HG02623 (cell line): Measurements from ENCODE around the gene XG.
"Not testable (repeated sequence)": the region's sequence is repeated elsewhere in the genome, so short reads cannot be mapped to it uniquely, and the experiment has no call there.

ENCODE experiments used
- ATAC-seq: cut with Tn5 transposase; IDR thresholded peaks from one replicate; pipeline ENCODE4 v1.9.1; 2021; ENCODE audit warnings: moderate library complexity; ENCODE audit not compliant: unreplicated experiment

Gene XG

DNA sequence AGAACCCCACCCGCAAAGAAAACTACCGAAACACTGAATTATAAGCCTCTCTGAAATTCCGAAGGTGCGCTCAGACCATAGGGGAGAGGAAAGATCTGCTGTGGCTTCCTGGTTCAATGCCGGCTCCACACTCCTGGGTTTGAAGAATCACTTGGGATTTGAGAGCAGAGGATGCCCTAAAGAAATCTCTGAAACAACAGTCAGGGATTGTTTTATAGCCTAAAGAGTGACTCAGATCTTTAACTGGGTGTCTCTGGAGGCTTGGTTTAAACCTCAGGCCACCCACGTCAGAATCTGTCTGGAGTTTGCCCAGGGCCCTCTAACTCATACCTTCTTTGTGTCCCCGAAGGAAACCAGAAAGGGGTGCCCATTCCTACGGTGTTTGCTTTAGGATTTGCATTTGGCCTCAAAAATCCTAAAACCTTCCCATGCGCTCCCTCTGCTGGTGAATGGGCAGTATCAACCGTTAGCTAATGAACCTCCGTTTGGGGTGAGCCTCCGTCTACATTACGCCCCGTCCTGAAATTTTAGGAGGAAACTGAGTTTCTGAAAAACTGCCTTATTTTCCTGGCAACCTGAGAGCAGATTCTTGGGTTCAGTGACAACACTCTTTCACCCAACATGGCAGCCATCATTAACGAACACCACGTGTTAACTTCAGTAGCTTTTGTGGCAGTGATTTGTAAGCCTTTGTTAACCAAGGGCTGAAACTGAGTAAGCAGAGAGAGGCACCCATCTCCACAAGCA is 60.5 kb downstream of the XG start:
- ATAC-seq = not testable (repeated sequence)

DNA sequence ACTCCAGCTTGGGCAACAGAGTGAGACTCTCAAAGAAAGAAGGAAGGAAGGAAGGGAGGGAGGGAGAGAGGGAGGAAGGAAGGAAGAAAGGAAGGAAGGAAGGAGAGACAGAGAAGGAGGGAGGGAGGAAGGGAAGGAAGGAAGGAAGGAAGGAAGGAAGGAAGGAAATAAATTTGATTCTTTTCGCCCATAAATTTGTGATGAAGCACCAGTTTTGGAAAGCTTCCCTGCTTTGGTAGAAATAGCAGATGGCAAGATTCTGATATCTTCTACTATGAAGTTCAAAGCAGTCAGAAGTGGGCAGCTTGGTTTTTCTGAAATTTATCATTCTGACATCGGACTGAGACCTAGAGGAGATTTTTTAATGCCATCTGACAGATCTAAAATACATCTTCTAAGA is 65.2 kb downstream of the XG start:
- ATAC-seq = no peak

DNA sequence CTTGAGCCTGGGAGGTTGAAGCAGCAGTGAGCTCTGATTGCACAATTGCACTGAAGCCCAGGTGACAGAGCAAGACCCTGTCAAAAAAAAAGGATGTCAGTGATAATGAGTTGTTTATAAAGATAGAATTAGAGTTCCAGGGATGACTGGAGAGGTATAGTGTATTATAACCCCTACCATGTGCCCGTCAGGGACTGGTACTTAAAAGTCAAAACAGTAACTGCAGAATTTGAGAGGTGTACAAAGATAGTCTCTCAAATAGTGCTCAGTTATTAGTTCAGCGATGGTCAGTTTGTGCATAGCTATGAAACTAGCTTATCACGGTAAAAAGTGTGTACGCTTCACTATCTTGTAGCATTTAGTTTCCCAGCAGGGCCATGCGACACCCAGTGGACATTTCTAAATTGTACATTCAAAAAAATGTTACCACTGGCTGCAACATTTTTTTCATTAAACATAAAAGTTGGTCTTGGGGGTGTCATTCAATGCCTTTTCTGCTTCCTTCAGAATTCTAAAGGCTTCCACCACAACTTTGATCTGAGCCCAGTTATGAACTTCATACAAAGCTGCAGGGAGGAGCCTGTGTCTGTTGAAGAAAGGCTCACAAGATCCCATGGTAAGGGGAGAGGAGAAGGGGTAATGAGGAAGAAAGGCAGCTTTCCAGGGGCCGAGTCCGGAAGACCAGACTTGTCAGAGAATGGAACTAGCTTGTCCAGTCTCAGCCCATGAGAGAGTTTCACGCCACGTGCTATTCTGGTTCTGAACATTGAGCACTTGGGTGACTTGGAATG is 67.7 kb downstream of the XG start:
- ATAC-seq = no peak

GRCh38 chrX:2820136-2820771 is 68.4 kb downstream of the XG start:
- ATAC-seq = no peak

- ATAC-seq = no peak
Observed at GRCh38 chrX:2823795-2824386, 72.1 kb downstream of the XG start.

DNA sequence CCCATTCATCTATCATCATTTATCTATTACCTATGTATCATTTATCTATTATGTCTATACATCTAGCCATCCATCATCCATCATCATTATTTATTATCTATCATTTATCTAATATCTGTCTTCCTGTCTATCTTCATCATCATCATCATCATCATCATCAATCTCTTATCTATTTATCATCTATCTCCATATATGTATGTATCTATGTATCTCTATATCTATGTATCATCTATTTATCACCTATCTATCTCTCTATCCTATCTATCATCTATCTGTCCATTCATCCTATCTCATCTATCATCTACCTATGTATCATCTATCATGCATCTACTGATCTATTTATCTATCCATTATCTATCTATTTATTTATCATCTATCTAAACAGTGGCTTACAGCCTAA is 73.0 kb downstream of the XG start:
- no peak for ATAC-seq

DNA sequence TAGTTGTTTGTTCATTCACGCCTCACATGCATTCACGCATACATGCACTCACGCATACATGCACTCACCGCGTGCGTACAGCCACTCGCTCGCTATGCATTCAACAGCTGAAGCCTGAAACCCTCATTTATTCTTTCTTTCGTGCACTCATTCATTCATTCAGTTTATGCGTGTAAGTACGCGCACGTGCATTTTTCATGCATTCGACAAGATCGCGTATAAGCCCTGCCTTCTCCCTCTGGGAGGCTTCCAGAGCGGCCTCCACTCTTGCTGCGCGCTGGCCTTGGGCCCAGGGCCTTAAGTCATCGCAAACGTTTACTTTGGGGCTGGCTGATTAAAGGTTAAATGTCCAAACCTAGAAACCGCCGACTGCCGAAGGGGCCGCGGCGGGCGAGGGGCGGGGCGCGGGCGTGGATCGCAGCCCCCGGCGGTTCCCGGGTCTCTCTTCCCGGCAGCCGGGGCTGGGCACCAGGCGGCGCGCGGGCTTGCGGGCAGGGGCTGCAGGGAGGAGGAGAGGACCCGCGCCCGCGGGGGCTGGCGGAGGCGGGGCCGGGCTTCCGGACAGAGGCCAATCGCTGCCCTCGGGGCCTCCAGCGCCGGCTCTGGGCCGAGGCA is 76.6 kb downstream of the XG start, which contains the start of gene GYG2:
Gene GYG2 (plus strand): TSS at position 587 of the 615 bp plus-strand sequence. CDS start 1,259 bp downstream, outside the sequence.
- no peak for ATAC-seq

GRCh38 chrX:2828959-2829411 is 77.1 kb downstream of the XG start:
- ATAC-seq = no peak

DNA sequence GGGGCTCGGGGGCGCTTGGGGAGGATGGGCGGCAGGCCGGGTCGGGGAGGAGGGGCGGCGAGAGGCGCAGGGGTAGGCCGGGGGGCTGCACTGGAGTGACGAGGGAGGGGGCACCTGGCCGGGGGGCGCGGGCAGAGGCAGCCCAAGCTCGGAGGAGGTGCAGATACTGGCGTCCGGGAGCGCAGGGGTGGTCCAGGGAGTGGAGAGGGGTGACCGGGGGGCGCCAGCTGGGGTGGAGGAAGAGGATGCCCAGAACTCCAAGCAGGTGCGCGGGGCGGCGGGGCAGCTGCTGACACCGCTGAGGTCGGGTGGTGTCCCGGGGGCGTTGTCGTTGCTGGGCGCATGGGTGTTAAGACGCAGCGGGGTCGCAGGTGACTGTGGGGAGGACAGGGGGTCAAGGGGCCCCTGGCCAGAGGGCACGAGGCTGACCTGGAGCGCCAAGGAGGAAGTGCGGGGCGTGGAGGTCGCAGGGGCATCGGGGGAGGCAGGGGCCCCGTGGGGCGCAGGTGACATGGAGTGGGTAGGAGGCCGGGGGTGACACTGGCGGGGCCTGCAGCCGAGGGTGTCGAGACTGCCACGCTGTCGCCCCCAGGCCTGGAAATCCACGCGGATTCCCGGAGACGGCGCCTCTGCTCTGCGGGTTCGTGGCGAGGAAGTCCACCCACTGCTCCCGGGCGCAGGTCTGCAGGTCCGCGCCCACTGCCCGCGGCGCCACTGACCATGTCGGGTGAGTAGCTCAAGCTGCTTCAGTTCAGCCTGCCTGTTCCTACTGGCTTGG is 77.8 kb downstream of the XG start:
- no peak for ATAC-seq

DNA sequence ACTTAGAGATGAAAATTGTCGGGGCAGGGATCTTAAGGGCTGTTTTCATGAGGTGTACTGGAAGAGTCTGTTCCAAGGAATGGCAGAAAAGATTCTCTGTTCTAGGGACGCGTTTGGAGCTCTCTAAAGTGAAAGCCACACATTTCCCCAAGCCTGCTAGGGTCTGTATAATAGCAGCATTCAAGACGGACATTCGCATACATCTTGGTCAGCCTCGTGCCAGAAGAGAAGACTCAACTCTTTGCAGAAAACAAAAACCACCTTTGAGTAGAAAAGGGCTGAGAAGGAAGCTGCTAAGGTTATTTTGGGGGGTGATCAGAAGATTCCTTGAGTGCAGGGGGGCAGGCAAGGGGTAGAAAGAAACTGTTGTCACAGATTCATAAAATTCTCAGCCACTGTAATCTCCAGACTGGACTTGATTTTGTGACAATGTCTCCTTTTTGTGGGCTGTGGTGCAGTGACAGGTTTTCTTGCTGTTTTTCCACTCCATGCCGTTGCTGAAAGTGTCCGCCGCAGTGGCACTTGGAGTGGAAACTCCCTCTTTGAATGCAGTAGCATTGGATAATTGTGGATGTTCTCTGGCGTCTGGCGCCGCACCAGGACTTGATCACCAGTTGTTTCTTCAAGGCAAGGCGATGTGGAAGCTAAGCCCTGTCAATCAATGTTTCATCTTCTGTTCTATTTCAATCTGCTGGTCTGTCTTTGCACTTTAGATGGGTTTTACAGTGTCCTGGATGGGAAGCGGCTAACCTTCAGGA is 79.8 kb downstream of the XG start:
- no peak for ATAC-seq

DNA sequence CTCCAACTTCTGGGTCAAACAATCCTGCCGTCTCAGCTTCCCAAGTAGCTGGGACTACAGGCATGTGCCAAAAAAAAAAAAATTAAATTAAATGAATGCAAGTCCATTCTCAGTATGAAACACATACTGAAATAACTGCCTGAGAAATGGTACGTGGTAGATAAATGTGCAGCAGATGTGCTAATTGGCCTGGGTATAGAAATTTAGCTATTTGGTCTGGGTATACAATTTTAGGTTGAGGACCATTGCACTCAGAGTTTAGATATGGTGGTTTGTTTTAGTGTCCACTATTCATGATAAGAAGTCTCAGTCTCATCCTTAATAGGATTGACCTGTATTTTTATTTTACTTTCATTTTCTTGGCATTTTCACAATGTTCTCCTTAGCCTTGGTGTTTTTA is 86.1 kb downstream of the XG start:
- no peak for ATAC-seq

DNA sequence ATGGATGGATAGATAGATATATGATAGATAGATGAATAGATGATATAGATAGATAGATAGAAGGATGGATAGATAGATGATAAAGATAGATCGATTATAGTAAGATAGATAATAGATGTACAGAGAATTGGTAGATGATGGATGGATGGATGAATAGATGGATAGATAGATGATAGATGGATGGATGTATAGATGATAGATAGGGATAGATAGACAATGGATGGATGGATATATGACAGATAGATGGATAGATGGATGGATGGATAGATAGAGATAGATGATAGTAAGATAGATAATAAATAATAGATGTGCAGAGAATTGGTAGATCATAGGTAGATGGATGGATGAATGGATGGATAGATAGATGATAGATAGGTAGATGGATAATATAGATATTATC is 89.1 kb downstream of the XG start:
- ATAC-seq = no peak

DNA sequence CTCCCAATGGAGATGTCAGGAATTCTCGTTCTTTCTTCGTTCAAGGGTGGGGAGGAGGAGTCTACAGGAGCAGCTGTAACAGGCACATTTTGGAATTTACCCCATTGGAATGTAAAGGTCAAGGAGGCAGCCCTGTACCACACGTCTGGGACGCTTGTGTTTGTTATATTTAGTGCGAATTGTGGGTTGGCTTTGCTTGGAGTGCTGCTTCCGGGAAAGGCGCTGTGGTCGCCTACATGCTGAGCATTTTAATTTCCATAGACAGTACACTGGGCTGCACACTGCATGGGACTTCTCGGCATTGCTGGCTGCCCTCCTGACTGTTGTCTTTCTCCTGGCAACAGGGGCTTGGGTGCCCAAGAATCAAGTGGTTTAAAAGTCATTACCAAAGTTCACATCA is 89.7 kb downstream of the XG start:
- ATAC-seq = no peak

- ATAC-seq = no peak
Observed at GRCh38 chrX:2846992-2847391, 95.2 kb downstream of the XG start.

GRCh38 chrX:2848871-2849301 is 97.0 kb downstream of the XG start:
- no peak for ATAC-seq

DNA sequence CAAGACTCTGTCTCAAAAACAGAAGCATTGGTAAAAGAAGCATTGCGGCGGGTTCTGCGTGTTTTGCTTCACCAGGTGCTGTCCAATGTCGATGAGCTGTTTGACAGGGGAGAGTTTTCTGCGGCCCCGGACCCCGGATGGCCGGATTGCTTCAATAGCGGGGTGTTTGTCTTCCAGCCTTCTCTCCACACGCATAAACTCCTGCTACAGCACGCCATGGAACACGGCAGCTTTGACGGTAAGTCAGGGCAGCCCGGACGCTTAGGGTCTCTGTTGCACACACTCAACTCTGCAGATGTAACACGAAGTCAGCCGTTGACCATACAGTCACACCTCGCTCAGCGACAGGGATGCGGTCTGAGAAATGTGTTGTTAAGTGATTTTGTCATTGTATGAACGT is 103.1 kb downstream of the XG start:
- no peak for ATAC-seq

DNA sequence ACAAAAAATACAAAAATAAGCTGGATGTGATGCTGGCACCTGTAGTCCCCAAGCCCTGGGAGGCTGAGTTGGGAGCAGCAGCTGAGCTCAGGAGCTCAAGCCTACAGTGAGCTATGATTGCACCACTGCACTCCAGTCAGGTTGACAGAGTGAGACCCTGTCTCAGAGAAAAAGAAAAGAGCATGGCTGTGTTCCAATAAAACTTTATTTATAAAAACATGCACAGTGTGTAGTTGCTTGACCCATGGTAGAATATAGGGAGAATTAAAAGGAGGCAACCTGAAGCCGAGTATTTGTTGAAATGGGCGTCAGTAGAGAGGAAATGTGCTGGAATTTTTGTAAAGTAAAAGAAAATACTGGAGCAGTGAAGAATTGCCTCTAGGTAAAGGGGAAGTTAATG is 103.9 kb downstream of the XG start:
- no peak for ATAC-seq

DNA sequence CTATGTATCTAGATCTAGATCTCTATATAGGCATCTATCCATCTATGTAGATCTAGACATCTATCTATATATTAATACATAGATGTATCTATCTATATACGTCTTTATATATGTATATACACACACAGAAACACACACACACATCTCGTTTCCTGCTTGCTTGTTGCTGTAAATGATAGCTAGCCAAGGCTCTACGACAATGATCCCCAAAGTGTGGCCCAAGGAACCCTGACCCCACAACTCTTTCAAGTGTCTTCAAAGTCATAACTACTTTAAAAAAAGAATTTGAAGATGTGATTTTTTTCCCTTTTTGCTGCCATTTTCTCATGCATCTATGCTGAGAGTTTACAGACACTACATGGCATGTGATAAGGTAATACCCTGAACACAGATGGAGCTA is 105.7 kb downstream of the XG start:
- no peak for ATAC-seq

DNA sequence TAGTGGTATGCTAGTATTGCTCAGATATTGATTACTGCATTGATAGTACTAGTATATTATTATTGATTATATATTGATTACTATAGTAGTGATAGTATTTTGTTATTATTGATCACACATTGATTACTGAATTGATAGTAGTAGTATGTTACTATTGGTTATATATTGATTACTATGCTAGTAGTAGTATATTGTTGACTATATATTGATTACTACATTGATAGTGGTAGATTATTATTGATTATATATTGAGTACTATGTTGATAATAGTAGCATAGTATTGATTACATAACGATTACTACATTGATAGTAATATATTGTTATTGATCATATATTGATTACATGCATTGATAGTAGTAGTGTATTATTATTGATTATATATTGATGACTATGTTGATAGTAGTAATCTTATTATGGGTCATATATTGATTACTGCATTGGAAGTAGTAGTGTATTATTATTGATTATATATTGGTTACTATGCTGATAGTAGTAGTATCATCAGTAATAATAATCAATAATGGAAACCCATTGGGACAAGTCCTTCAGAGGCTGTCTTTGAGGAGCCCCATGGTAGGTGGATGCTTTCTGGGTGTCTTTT is 107.5 kb downstream of the XG start:
- no peak for ATAC-seq
